Activated T-cell treated with anti-CD3 and anti-CD28 coated beads, Interleukin-2, amount 50 U/mL, for 4 hours (primary cell): ENCODE measurements around the gene SRRM1. TPM values are rescaled to one million over a fixed set of nuclear protein-coding genes. Genes with fewer than 3 reads are reported as not detected.
"Not testable (repeated sequence)": the region's sequence is repeated elsewhere in the genome, so short reads cannot be mapped to it uniquely, and the experiment has no call there.

ENCODE experiments used
- ATAC-seq, 2 donors: fragments of 200-7000 bp; cut with Tn5 transposase; one replicate each; pipeline ENCODE4 v1.10.0; 2021
- DNase-seq: peaks from one replicate; pipeline ENCODE4 v3.0.0-alpha.2; 2020
- H3K27me3 Mint-ChIP-seq: one replicate; pipeline ENCODE4 v1.8.0; 2021; ENCODE audit warnings: low read depth, mixed read lengths
- H3K36me3 Mint-ChIP-seq: one replicate; pipeline ENCODE4 v1.8.0; 2022; ENCODE audit warnings: mixed read lengths; ENCODE audit not compliant: insufficient read depth
- H3K4me1 Mint-ChIP-seq: one replicate; pipeline ENCODE4 v1.8.0; 2021; ENCODE audit warnings: low read depth, mixed read lengths
- H3K4me3 Mint-ChIP-seq: one replicate; pipeline ENCODE4 v1.8.0; 2021; ENCODE audit warnings: mild to moderate bottlenecking, moderate library complexity, mixed read lengths
- H3K9me3 Mint-ChIP-seq: one replicate; pipeline ENCODE4 v1.8.0; 2021; ENCODE audit warnings: mixed read lengths
- total RNA-seq, 3 donors: library from RNA; stranded (reverse); gene quantifications; one replicate each; pipeline ENCODE4 v1.2.1, GENCODE V29; 2021

SRRM1 gene
- total RNA-seq, 3 donors from 2014 or later = 202 to 215 (median 202) TPM

DNA sequence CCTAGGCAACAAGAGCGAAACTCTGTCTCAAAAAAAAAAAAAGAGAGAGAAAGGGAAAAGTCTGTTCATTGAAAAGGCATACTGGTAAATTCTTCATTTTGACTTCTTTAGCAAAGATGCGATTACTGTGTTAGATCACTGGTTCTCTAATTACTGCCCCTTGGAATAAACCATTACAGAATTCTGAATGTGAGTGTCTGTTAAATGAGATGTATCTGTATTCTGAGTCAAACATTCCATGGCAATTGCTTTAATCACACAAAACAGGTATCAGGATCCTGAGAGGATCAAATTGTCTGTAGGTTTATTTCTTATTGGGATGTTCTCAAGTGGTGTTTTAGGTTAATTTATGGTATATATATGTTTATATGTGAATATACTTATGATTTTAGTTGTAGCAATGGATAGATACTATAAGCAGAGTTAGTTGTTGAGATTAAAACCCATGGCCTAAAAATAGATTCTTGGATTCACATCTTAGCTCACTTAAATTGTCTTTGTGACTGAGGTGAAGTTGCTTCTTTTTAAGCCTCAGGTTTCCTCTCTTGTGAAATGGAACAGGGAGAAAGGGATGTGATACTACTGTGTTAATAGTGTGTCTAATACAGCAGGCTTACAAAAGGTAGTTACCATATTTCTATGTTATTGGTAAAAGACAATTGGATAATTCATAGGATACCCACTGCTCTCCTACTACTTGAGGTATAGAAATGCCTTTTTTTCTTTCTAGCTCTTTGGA, 16.2 kb downstream of the SRRM1 start:
- H3K27me3 Mint-ChIP-seq = no peaks in the 10 kb centered on the region
- ATAC-seq = no peak
- H3K36me3 Mint-ChIP-seq = peaks cover 48% of the 10 kb centered on the region
- peaks cover 31% of the 10 kb centered on the region for H3K4me1 Mint-ChIP-seq
- H3K4me3 Mint-ChIP-seq = no peak overlapping the region
- no peaks in the 10 kb centered on the region for H3K9me3 Mint-ChIP-seq
- DNase-seq = no peak

GRCh38 chr1:24659993-24660665, 17.0 kb downstream of the SRRM1 start:
- Mint-ChIP-seq H3K36me3 (peaks cover 42% of the 10 kb centered on the region), H3K4me3 (no peak overlapping the region), H3K27me3 (no peaks in the 10 kb centered on the region), H3K4me1 (peaks cover 27% of the 10 kb centered on the region), H3K9me3 (no peaks in the 10 kb centered on the region)
- ATAC-seq (no peak), DNase-seq (no peak)

- DNase-seq (no peak), ATAC-seq (no peak)
- Mint-ChIP-seq H3K27me3 (no peaks in the 10 kb centered on the region), H3K36me3 (peaks cover 45% of the 10 kb centered on the region), H3K4me1 (peaks cover 8% of the 10 kb centered on the region), H3K4me3 (no peak overlapping the region), H3K9me3 (no peaks in the 10 kb centered on the region)
Measured at GRCh38 chr1:24664507-24665033, 21.5 kb downstream of the SRRM1 start.

DNA sequence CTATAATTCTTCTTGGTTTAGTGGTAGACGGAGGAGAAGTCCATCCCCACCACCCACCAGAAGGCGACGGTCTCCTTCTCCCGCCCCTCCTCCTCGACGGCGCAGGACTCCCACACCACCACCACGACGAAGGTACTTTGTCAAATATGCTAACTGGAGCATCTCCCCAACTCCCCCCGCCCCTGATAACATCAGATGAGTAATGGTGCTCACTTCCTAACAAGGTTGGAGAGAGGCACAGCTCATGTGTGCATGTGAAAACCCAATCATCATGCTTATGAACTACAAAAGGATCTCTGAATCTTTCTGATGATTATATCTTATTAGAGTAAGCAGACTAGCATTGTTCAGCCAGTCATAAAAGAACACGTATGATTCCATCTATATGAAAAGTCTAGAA, 23.7 kb downstream of the SRRM1 start:
- peaks cover 55% of the 10 kb centered on the region for H3K36me3 Mint-ChIP-seq
- ATAC-seq = peak in 1 of 2 donors; percentile 72
- H3K4me1 Mint-ChIP-seq = no peaks in the 10 kb centered on the region
- no peaks in the 10 kb centered on the region for H3K27me3 Mint-ChIP-seq
- H3K9me3 Mint-ChIP-seq = no peaks in the 10 kb centered on the region
- DNase-seq = no peak
- H3K4me3 Mint-ChIP-seq = no peak overlapping the region

GRCh38 chr1:24671372-24671771, 28.3 kb downstream of the SRRM1 start:
- H3K36me3 Mint-ChIP-seq = peaks cover 57% of the 10 kb centered on the region
- H3K27me3 Mint-ChIP-seq, ATAC-seq, H3K9me3 Mint-ChIP-seq, DNase-seq, H3K4me3 Mint-ChIP-seq, H3K4me1 Mint-ChIP-seq: not testable (repeated sequence)

DNA sequence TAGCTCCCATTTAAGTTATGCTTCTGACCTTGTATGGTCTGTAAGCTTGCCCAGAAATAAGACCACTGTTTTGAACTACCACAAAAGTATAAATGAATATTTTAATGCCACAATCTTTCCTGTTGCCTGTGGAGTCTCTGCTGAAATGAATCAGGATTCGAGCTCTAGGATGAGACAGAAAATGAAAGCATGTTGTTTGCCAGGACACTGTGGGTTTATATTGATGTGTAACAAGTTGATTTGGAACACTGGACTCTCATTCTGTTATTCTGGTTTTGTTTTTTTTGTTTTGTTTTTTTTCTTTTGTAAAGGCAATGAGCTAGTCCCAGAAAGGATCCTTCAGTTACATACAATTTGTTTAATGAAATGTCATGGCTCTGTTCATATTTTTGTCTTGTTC, 29.6 kb downstream of the SRRM1 start:
- H3K4me3 Mint-ChIP-seq, ATAC-seq, H3K4me1 Mint-ChIP-seq, DNase-seq, H3K27me3 Mint-ChIP-seq, H3K9me3 Mint-ChIP-seq: not testable (repeated sequence)
- peaks cover 55% of the 10 kb centered on the region for H3K36me3 Mint-ChIP-seq

DNA sequence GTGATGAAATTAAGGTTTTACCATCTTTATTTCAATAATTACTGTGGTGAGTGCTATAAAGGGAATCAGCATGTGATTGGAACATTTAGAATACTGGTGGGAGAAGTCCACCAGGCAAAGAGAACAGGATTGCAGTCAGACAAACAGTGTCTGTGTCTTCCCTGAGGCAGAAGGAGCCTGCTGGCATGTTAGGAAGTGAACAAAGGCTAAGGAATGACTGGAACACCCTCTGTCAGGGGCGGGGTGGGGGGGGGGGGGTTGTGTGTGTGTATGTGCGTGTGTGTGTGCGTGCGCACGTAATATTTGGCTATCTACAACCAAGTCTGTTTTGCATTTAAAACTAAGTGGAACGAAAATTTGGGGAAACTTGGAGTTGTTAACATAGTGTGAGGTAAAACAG, 30.2 kb downstream of the SRRM1 start:
- H3K4me3 Mint-ChIP-seq = no peak overlapping the region
- H3K9me3 Mint-ChIP-seq = no peaks in the 10 kb centered on the region
- H3K4me1 Mint-ChIP-seq = no peaks in the 10 kb centered on the region
- ATAC-seq = no peak
- H3K27me3 Mint-ChIP-seq = no peaks in the 10 kb centered on the region
- H3K36me3 Mint-ChIP-seq = peaks cover 51% of the 10 kb centered on the region
- DNase-seq = no peak

DNA sequence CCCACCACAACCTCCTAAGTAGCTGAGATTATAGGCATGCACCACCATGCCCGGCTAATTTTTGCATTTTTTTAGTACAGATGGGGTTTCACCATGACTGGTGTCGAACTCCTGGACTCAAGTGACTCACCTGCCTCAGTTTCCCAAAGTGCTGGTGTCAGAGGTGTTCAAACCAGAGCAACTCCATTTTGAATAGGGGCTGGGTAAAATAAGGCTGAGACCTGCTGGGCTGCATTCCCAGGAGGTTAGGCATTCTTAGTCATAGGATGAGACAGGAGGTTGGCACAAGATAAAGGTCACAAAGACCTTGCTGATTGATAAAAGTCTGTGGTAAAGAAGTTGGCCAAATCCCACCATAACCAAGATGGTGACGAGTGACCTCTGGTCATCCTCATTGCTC, 35.3 kb downstream of the SRRM1 start:
- peaks cover 13% of the 10 kb centered on the region for H3K36me3 Mint-ChIP-seq
- H3K27me3 Mint-ChIP-seq, H3K4me1 Mint-ChIP-seq, H3K4me3 Mint-ChIP-seq, ATAC-seq, H3K9me3 Mint-ChIP-seq, DNase-seq: not testable (repeated sequence)

GRCh38 chr1:24679725-24680124, 36.6 kb downstream of the SRRM1 start:
- Mint-ChIP-seq H3K9me3 (no peaks in the 10 kb centered on the region), H3K27me3 (no peaks in the 10 kb centered on the region), H3K4me1 (no peaks in the 10 kb centered on the region), H3K36me3 (peaks cover 10% of the 10 kb centered on the region), H3K4me3 (no peak overlapping the region)
- DNase-seq (no peak), ATAC-seq (no peak)

GRCh38 chr1:24683713-24684162, 40.6 kb downstream of the SRRM1 start:
- Mint-ChIP-seq H3K27me3 (no peaks in the 10 kb centered on the region), H3K4me3 (no peak overlapping the region), H3K9me3 (no peaks in the 10 kb centered on the region), H3K4me1 (no peaks in the 10 kb centered on the region), H3K36me3 (no peaks in the 10 kb centered on the region)
- DNase-seq (no peak), ATAC-seq (no peak)

- Mint-ChIP-seq H3K36me3 (no peaks in the 10 kb centered on the region), H3K4me1 (no peaks in the 10 kb centered on the region)
- no peak for ATAC-seq
Measured at GRCh38 chr1:24688033-24688432, 44.9 kb downstream of the SRRM1 start.

GRCh38 chr1:24688621-24689195, 45.6 kb downstream of the SRRM1 start:
- ATAC-seq (peak; percentile 76 to 83), DNase-seq (peak; percentile 49)
- H3K9me3 Mint-ChIP-seq = no peaks in the 10 kb centered on the region
- H3K4me1 Mint-ChIP-seq = no peaks in the 10 kb centered on the region
- H3K27me3 Mint-ChIP-seq = no peaks in the 10 kb centered on the region
- H3K36me3 Mint-ChIP-seq = no peaks in the 10 kb centered on the region
- no peak overlapping the region for H3K4me3 Mint-ChIP-seq

More at GRCh38 chr1:24688033-24688432, 44.9 kb downstream of the SRRM1 start:
- no peak for DNase-seq
- Mint-ChIP-seq H3K4me3 (no peak overlapping the region), H3K9me3 (no peaks in the 10 kb centered on the region), H3K27me3 (no peaks in the 10 kb centered on the region)

- Mint-ChIP-seq H3K27me3 (no peaks in the 10 kb centered on the region), H3K36me3 (no peaks in the 10 kb centered on the region), H3K4me3 (no peak overlapping the region), H3K9me3 (no peaks in the 10 kb centered on the region), H3K4me1 (peaks cover 9% of the 10 kb centered on the region)
- DNase-seq (no peak), ATAC-seq (no peak)
Measured at GRCh38 chr1:24691051-24691450, 47.9 kb downstream of the SRRM1 start.

- no peak for ATAC-seq
Measured at GRCh38 chr1:24692351-24692980, 49.4 kb downstream of the SRRM1 start.

More at GRCh38 chr1:24692351-24692980, 49.4 kb downstream of the SRRM1 start:
- H3K27me3 Mint-ChIP-seq = no peaks in the 10 kb centered on the region
- H3K9me3 Mint-ChIP-seq = no peaks in the 10 kb centered on the region
- no peak overlapping the region for H3K4me3 Mint-ChIP-seq
- no peak for DNase-seq
- H3K36me3 Mint-ChIP-seq = no peaks in the 10 kb centered on the region
- H3K4me1 Mint-ChIP-seq = peaks cover 9% of the 10 kb centered on the region
